Heart left ventricle (tissue), 13 donors: ENCODE measurements around the gene ARHGEF6.
"Not testable (repeated sequence)": the region's sequence is repeated elsewhere in the genome, so short reads cannot be mapped to it uniquely, and the experiment has no call there.

Source experiments
- CTCF ChIP-seq, 12 donors: fragments of 200-600 bp; sonication (generic) in 4 of 12; IDR thresholded peaks; one replicate each; pipeline versions ENCODE4 v1.5.0 to v1.8.0; 2018 to 2022; ENCODE audit warnings: antibody characterized with exemption in 12 of 12, mild to moderate bottlenecking in 5 of 12
- POLR2A ChIP-seq, 2 donors: fragments of 450-650 bp; IDR thresholded peaks; one replicate each; pipeline ENCODE4 v1.6.1; 2017; ENCODE audit warnings: antibody characterized with exemption in 2 of 2, mild to moderate bottlenecking in 2 of 2, moderate library complexity in 2 of 2
- donor health status: ischemic (EF 13 %, LVEDD 7.1; RV severe dilation, severe dysfunction).
- donor health status: DM: no; HTN: yes; CAD: no.
- donor health status: DM: no; HTN: no; CAD: no.
- donor health status: ischemic (EF 25% LVEDD 6.9; RV normal size, moderate dysfunction).
- donor health status: ischemic (EF 25% LVEDD 5.7; RV mildly dilated, moderate dysfunction).
- donor health status: ischemic (EF 35%, LVEDD 5.7; RV mildly dilated, moderate dysfunction).
- donor health status: nonischemic (EF 11% LVEDD 7.7; RV severe dilation, severe dysfunction).
- donor health status: DM: yes; HTN: yes; CAD: no.
- donor health status: PGD.
- donor health status: ischemic (EF 29% LVEDD 5.4; RV normal size, mild dysfunction).
- donor health status: nonischemic (EF 23%, LVEDD 6.1; RV moderate dilation, normal function).

GRCh38 chrX:136771869-136772268 is 8.9 kb downstream of the ARHGEF6 start:
- TF ChIP-seq CTCF, POLR2A (IDR thresholded peaks at IDR 0.05): not testable (repeated sequence)
